ENCODE measurements around the gene ZNF628.

Gene ZNF628

GRCh38 chr19:55459551-55459949 lies 16.9 kb upstream of the ZNF628 start:
- Histone ChIP-seq H3K9me2 (replicated peaks; ENCODE audit: control insufficient read depth, low read length) (no peaks in the 10 kb centered on the region), H3K4me1 (ENCODE audit: control insufficient read depth, low read length) (peaks cover 18% of the 10 kb centered on the region), H3K27me3 (ENCODE audit: control insufficient read depth, low read length) (no peaks in the 10 kb centered on the region), H3K4me2 (ENCODE audit: low read length) (peak overlapping the region; percentile 98; the same call in 1 of the 2 replicates), H3K4me3 (ENCODE audit: low read length) (no peak overlapping the region), H3F3A (ENCODE audit: control insufficient read depth, insufficient read depth) (peaks cover 11% of the 10 kb centered on the region), H3K36me3 (ENCODE audit: control insufficient read depth, low read length) (no peaks in the 10 kb centered on the region), H3K9me3 (ENCODE audit: control insufficient read depth, insufficient read depth, low read length) (no peaks in the 10 kb centered on the region), H3K27ac (ENCODE audit: low read depth, low read length) (no peak overlapping the region), H4K20me1 (ENCODE audit: control insufficient read depth, insufficient read depth, low read depth, low read length) (0 out of 2 replicates have a peak, but pooled peaks cover 3% of the 10 kb centered on the region), H3K79me2 (ENCODE audit: control insufficient read depth, low read length) (peaks cover 16% of the 10 kb centered on the region)
- no peak for TF ChIP-seq EZH2phosphoT487 (IDR thresholded peaks at IDR 0.05; ENCODE audit: borderline replicate concordance, low read length)
- TF ChIP-seq CTCF (IDR thresholded peaks at IDR 0.05; ENCODE audit: low read depth, low read length, poor library complexity, severe bottlenecking): no peak

- Histone ChIP-seq H3K9me3 (ENCODE audit: control insufficient read depth, insufficient read depth, low read length) (no peaks in the 10 kb centered on the region), H3K4me2 (ENCODE audit: low read length) (peak overlapping the region; percentile 98), H3K79me2 (ENCODE audit: control insufficient read depth, low read length) (peaks cover 16% of the 10 kb centered on the region), H3F3A (ENCODE audit: control insufficient read depth, insufficient read depth) (peaks cover 11% of the 10 kb centered on the region), H3K36me3 (ENCODE audit: control insufficient read depth, low read length) (no peaks in the 10 kb centered on the region), H4K20me1 (ENCODE audit: control insufficient read depth, insufficient read depth, low read depth, low read length) (0 out of 2 replicates have a peak, but pooled peaks cover 3% of the 10 kb centered on the region), H3K4me3 (ENCODE audit: low read length) (peak overlapping the region; percentile 93; the same call in 1 of the 2 replicates), H3K27ac (ENCODE audit: low read depth, low read length) (no peak overlapping the region), H3K4me1 (ENCODE audit: control insufficient read depth, low read length) (peaks cover 18% of the 10 kb centered on the region), H3K27me3 (ENCODE audit: control insufficient read depth, low read length) (no peaks in the 10 kb centered on the region), H3K9me2 (replicated peaks; ENCODE audit: control insufficient read depth, low read length) (no peaks in the 10 kb centered on the region)
- no peak for TF ChIP-seq EZH2phosphoT487 (IDR thresholded peaks at IDR 0.05; ENCODE audit: borderline replicate concordance, low read length)
- no peak for TF ChIP-seq CTCF (IDR thresholded peaks at IDR 0.05; ENCODE audit: low read depth, low read length, poor library complexity, severe bottlenecking)
These were observed 16.3 kb upstream of the ZNF628 start for GRCh38 chr19:55459950-55460657.

GRCh38 chr19:55460670-55461258 lies 15.7 kb upstream of the ZNF628 start:
- Histone ChIP-seq H3K4me3 (ENCODE audit: low read length) (peak overlapping the region; percentile 93), H3K27me3 (ENCODE audit: control insufficient read depth, low read length) (no peaks in the 10 kb centered on the region), H3K36me3 (ENCODE audit: control insufficient read depth, low read length) (no peaks in the 10 kb centered on the region), H3K9me3 (ENCODE audit: control insufficient read depth, insufficient read depth, low read length) (no peaks in the 10 kb centered on the region), H3K9me2 (replicated peaks; ENCODE audit: control insufficient read depth, low read length) (no peaks in the 10 kb centered on the region), H3K79me2 (ENCODE audit: control insufficient read depth, low read length) (peaks cover 16% of the 10 kb centered on the region), H3K27ac (ENCODE audit: low read depth, low read length) (peak overlapping the region; percentile 51), H4K20me1 (ENCODE audit: control insufficient read depth, insufficient read depth, low read depth, low read length) (0 out of 2 replicates have a peak, but pooled peaks cover 3% of the 10 kb centered on the region), H3K4me1 (ENCODE audit: control insufficient read depth, low read length) (peaks cover 18% of the 10 kb centered on the region), H3K4me2 (ENCODE audit: low read length) (peak overlapping the region; percentile 98), H3F3A (ENCODE audit: control insufficient read depth, insufficient read depth) (peaks cover 11% of the 10 kb centered on the region)
- TF ChIP-seq CTCF (IDR thresholded peaks at IDR 0.05; ENCODE audit: low read depth, low read length, poor library complexity, severe bottlenecking): no peak
- no peak for TF ChIP-seq EZH2phosphoT487 (IDR thresholded peaks at IDR 0.05; ENCODE audit: borderline replicate concordance, low read length)

Measured in DOHH2 (cell line).